DOHH2 (cell line): ENCODE measurements around the gene NREP.

ENCODE experiments used
- H3F3A ChIP-seq: fragments of 200-600 bp; sonication (generic), shearing (Covaris generic); 2 replicates; pipeline ENCODE4 v1.6.0; 2016; ENCODE audit warnings: antibody characterized with exemption, mild to moderate bottlenecking; ENCODE audit not compliant: control insufficient read depth, insufficient read depth
- H3K27ac ChIP-seq: fragments of 200-600 bp; sonication (generic); 2 replicates; pipeline ENCODE4 v1.5.1; 2014; ENCODE audit warnings: low read depth, mild to moderate bottlenecking, low read length, moderate library complexity
- H3K27me3 ChIP-seq: fragments of 200-600 bp; sonication (generic); 2 replicates; pipeline ENCODE4 v1.6.1; 2014; ENCODE audit warnings: mild to moderate bottlenecking, low read length, mixed read lengths; ENCODE audit not compliant: control insufficient read depth
- H3K36me3 ChIP-seq: fragments of 200-600 bp; sonication (generic); 2 replicates; pipeline ENCODE4 v1.6.1; 2014; ENCODE audit warnings: mild to moderate bottlenecking, low read length, moderate library complexity, mixed read lengths; ENCODE audit not compliant: control insufficient read depth
- H3K4me1 ChIP-seq: fragments of 200-600 bp; sonication (generic); 2 replicates; pipeline ENCODE4 v1.6.1; 2014; ENCODE audit warnings: mild to moderate bottlenecking, low read length, mixed read lengths; ENCODE audit not compliant: control insufficient read depth
- H3K4me2 ChIP-seq: fragments of 200-600 bp; sonication (generic); 2 replicates; pipeline ENCODE4 v1.6.0; 2014; ENCODE audit warnings: mild to moderate bottlenecking, low read length, moderate library complexity
- H3K4me3 ChIP-seq: fragments of 200-600 bp; sonication (generic); 2 replicates; pipeline ENCODE4 v1.5.1; 2014; ENCODE audit warnings: mild to moderate bottlenecking, low read length, mixed read lengths
- H3K79me2 ChIP-seq: fragments of 200-600 bp; sonication (generic); 2 replicates; pipeline ENCODE4 v1.6.1; 2014; ENCODE audit warnings: mild to moderate bottlenecking, low read length, mixed read lengths; ENCODE audit not compliant: control insufficient read depth
- H3K9me2 ChIP-seq: fragments of 200-600 bp; sonication (generic); replicated peaks from 2 replicates; pipeline ENCODE4 v1.6.1; 2014; ENCODE audit warnings: mild to moderate bottlenecking, low read length, mixed read lengths; ENCODE audit not compliant: control insufficient read depth
- H3K9me3 ChIP-seq: fragments of 200-600 bp; sonication (generic); 2 replicates; pipeline ENCODE4 v1.6.1; 2014; ENCODE audit warnings: antibody characterized with exemption, low read length, mixed read lengths; ENCODE audit not compliant: control insufficient read depth, insufficient read depth
- H4K20me1 ChIP-seq: fragments of 200-600 bp; sonication (generic); 2 replicates; pipeline ENCODE4 v1.6.0; 2014; ENCODE audit warnings: low read depth, mild to moderate bottlenecking, antibody characterized with exemption, low read length, moderate library complexity; ENCODE audit not compliant: control insufficient read depth, insufficient read depth
- CTCF ChIP-seq: fragments of 200-600 bp; sonication (generic); IDR thresholded peaks from one replicate; pipeline ENCODE4 v1.5.1; 2014; ENCODE audit warnings: antibody characterized with exemption, mild to moderate bottlenecking, low read depth, low read length; ENCODE audit not compliant: poor library complexity, severe bottlenecking
- EZH2phosphoT487 ChIP-seq: fragments of 200-600 bp; sonication (generic); IDR thresholded peaks from 2 replicates; pipeline ENCODE4 v1.6.1; 2017; ENCODE audit warnings: borderline replicate concordance, mild to moderate bottlenecking, antibody characterized with exemption, low read length, moderate library complexity, mixed read lengths

Gene NREP

GRCh38 chr5:111769541-111769940 lies 12.5 kb upstream of the NREP start:
- Histone ChIP-seq H3K27ac (no peak overlapping the region), H3K27me3 (no peaks in the 10 kb centered on the region), H3K4me2 (no peak overlapping the region), H3K36me3 (no peaks in the 10 kb centered on the region), H3K9me3 (no peaks in the 10 kb centered on the region), H3K4me3 (no peak overlapping the region), H3K9me2 (no peaks in the 10 kb centered on the region), H4K20me1 (no peaks in the 10 kb centered on the region), H3F3A (no peaks in the 10 kb centered on the region), H3K4me1 (peaks cover 48% of the 10 kb centered on the region), H3K79me2 (no peaks in the 10 kb centered on the region)
- TF ChIP-seq EZH2phosphoT487 (no peak), CTCF (no peak)

GRCh38 chr5:111765613-111766571 lies 8.9 kb upstream of the NREP start:
- Histone ChIP-seq H4K20me1 (no peaks in the 10 kb centered on the region), H3K4me1 (peaks cover 18% of the 10 kb centered on the region), H3K36me3 (no peaks in the 10 kb centered on the region), H3K9me3 (no peaks in the 10 kb centered on the region), H3K79me2 (no peaks in the 10 kb centered on the region), H3K9me2 (no peaks in the 10 kb centered on the region), H3K4me3 (no peak overlapping the region), H3K27ac (no peak overlapping the region), H3K4me2 (no peak overlapping the region), H3F3A (no peaks in the 10 kb centered on the region), H3K27me3 (no peaks in the 10 kb centered on the region)
- TF ChIP-seq CTCF (no peak), EZH2phosphoT487 (no peak)

GRCh38 chr5:111764019-111764418 lies 7.0 kb upstream of the NREP start:
- TF ChIP-seq CTCF (no peak), EZH2phosphoT487 (no peak)
- peaks cover 7% of the 10 kb centered on the region for H3K4me1 ChIP-seq
- H3K79me2 ChIP-seq = no peaks in the 10 kb centered on the region

More at GRCh38 chr5:111764019-111764418, 7.0 kb upstream of the NREP start:
- Histone ChIP-seq H3K9me2 (no peaks in the 10 kb centered on the region), H3K27ac (no peak overlapping the region), H3F3A (no peaks in the 10 kb centered on the region), H3K9me3 (no peaks in the 10 kb centered on the region), H3K36me3 (no peaks in the 10 kb centered on the region), H3K4me3 (no peak overlapping the region), H3K27me3 (no peaks in the 10 kb centered on the region), H4K20me1 (no peaks in the 10 kb centered on the region), H3K4me2 (no peak overlapping the region)
